Measurements from ENCODE around the gene KRTAP1-3.
"Not testable (repeated sequence)": the region's sequence is repeated elsewhere in the genome, so short reads cannot be mapped to it uniquely, and the experiment has no call there.

The KRTAP1-3 gene

DNA sequence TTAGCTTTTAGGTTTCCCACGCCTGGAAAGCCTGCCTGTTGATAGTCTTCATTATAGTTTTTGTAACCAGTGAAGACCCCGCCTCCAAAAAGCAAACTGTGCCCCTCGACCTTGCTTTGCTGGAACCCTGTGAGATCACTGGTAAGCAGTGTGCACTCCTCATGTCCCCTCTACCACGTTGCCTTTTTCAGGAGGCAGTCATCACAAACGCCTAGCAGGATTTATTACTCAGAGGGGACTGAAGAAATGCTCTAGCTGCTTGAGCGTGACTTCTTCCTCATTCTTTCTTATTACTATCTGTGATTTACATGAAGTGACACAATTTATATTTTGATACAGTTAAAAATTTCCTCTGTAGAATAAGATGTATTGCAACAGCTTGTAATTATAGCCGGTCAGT, 19.2 kb downstream of the KRTAP1-3 start:
- DNase-seq, result no peak
- in situ Hi-C loops (cut with MboI; ENCODE audit: low pct_unique_long_range_greater_than_20kb, low sequenced_read_pairs), result no loop called here

DNA sequence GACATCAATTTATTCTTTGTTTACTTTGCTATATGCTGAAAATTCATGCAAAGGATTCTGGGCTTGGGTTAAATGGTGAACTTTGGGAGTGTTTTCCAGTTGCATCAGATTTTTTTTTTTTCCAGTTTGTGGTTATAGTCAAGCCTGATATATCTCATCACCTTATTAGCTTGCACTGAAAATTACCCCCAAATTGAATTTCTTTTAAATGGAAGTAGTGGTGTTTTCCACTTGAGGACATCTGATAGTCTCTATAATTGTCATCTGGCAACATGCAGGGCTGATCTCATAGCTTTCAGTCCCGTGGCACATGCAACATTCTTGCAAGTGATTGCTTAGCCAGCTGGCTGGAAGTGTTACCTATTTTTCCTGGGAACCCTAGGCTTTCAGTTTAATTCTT, 21.1 kb downstream of the KRTAP1-3 start:
- DNase-seq, result no peak
- in situ Hi-C loops (cut with MboI; ENCODE audit: low pct_unique_long_range_greater_than_20kb, low sequenced_read_pairs), result no loop called here

DNA sequence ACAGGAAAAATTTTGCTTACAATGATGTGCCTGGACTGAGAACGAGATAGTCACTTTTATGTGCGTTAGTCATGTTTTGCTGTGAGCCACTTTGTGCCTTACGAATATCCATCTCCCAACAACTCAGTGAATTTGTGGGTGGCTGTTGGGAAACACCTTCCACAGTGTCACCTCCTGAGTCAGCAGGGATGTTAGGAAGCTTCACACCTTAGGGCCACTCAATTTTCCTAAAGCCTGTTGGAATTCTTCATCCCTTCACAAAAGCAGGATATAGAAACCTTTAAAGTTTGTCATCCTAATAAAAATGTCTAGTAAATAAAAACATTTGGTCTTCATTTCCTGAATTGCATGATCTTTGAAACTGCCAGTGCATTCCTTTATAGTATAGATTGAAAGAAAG, 21.5 kb downstream of the KRTAP1-3 start:
- in situ Hi-C loops (cut with MboI; ENCODE audit: low pct_unique_long_range_greater_than_20kb, low sequenced_read_pairs), result no loop called here
- DNase-seq, result no peak

DNA sequence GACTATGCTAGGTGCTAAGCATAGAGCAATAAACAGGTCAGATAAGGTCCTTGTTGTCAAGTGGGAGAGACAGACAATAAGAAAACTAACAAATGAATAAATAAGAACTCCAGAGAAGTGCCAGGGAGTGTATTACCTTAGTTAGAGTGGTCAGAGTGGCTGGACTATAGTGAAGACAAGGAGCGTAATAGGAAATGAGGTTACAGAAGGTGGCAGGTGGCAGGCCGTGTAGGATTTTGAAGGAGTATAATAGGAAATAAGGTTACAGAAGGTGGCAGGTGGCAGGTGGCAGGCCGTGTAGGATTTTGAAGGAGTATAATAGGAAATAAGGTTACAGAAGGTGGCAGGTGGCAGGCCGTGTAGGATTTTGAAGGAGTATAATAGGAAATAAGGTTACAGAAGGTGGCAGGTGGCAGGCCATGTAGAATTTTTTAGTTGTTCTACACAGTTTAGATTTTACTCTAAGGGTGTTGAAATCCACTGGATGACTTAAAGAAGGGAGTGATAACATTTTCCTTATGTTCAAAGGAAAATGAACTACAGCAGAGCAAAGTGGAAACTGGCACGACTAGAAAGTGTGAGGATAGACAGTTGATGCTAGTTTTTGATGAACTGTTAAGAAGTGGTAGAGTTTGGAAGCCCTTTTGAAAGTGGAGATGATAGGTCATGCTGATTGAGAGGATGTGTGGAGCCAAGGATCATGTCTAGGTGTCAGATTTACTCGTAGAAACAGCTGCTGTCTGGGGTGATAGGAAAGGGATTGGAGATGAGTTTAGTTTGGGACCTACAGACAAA, 22.2 kb downstream of the KRTAP1-3 start:
- DNase-seq, result no peak
- in situ Hi-C loops (cut with MboI; ENCODE audit: low pct_unique_long_range_greater_than_20kb, low sequenced_read_pairs), result no loop called here

DNA sequence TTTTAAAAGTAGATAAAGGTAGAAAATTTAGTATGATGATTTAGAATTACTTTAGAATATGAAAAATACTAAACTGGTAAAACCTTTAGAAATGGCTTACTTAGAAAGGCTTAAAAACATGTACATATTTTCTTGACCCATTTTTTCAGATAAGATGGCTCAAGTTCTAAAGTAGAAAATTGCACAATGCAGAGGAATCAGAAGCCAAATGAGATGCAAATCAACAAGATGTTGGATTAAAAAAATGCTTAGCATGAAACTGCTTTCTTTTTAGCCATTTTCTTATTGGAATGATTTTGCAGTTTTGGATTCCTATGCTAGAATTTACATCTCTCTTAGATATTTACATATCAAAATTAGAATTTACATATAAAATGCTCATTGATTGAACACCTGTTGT, 24.2 kb downstream of the KRTAP1-3 start:
- in situ Hi-C loops (cut with MboI; ENCODE audit: low pct_unique_long_range_greater_than_20kb, low sequenced_read_pairs), result no loop called here

DNA sequence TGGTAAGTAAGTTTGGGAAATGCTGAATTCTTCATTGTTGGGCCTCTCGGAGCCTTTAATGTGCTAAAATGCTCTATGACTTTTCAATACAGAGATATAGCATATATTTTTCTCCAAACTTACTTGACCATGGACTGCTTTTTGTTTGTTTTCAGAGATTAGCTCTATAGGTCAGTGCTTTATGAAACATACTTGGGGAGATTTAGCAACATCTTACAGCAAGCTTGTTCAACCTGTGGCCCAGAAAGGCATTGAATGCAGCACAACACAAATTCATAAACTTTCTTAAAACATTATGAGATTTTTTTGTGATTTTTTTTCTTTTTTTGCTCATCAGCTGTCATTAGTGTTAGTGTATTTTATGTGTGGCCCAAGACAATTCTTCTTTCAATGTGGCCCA, 24.7 kb downstream of the KRTAP1-3 start:
- no peak for DNase-seq
- in situ Hi-C loops (cut with MboI; ENCODE audit: low pct_unique_long_range_greater_than_20kb, low sequenced_read_pairs), result no loop called here

More for the DNA sequence above, 24.2 kb downstream of the KRTAP1-3 start:
- DNase-seq, result no peak

DNA sequence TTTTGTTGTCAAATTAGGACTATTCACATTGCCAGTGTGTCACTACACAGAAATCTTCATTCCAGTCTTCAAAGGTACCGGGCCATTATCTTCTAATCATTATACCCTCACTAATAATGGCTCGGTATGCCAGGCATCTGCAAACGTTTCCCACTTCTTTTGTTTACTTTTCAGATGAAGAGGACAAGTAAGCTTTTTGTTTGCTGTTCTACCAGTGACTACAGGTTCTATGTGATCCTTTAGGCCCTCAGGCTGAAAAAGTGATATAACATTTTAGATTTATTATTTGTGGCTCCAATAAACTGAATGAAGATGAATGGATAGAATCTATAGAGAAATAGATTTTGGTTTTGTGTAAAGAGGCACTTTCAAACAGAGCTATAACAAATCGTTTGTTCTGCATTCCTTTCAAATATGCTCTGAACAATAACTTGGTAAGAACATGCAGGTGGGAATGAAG, 25.3 kb downstream of the KRTAP1-3 start:
- in situ Hi-C loops (cut with MboI; ENCODE audit: low pct_unique_long_range_greater_than_20kb, low sequenced_read_pairs), result no loop called here
- no peak for DNase-seq

DNA sequence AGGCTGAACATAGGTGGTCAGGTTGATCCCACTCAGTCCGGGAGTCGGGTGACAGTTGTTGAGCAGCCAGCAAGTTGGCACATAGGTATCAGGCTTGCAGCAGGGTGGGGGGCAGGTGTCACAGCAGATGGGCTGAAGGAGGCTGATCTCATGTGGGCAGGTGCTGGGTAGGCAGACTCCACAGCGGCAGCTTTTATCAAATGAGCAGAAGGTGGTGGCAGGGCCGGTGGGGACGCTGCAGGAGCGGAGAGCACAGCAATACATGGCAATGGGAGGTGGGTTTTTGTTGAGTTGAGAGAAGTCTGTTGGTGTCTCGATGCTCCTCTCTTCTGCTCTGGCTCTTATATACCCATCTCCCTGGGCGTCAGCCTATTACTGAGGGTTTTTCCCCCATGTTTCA, 25.9 kb downstream of the KRTAP1-3 start, which contains the start of gene KRTAP3-1:
TSS of gene KRTAP3-1 (minus strand) at position 318 of the 400 bp plus-strand sequence. CDS start at position 264, 54 bp downstream.
- in situ Hi-C loops (cut with MboI; ENCODE audit: low pct_unique_long_range_greater_than_20kb, low sequenced_read_pairs), result no loop called here

DNA sequence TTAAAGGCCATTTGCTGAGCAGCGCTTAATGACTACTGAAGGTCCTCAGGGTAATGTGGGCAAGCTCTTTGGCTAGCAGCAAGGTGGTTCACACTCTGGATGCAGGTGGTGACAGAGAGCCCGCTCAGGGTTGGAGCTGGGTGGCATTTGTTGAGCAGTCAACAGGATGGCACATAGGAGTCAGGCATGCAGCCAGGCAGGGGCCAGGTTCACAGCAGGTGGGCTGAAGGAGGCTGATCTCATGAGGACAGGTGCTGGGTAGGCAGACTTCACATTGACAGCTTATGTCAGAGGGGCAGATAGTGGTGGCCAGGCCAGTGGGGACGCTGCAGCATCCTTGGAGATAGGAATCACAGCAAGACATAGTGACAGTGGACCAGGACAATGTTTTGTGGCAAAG, 30.3 kb downstream of the KRTAP1-3 start:
- no peak for DNase-seq
- in situ Hi-C loops (cut with MboI; ENCODE audit: low pct_unique_long_range_greater_than_20kb, low sequenced_read_pairs), result no loop called here

More for the DNA sequence above, 25.9 kb downstream of the KRTAP1-3 start, which contains the start of gene KRTAP3-1:
- DNase-seq, result no peak

DNA sequence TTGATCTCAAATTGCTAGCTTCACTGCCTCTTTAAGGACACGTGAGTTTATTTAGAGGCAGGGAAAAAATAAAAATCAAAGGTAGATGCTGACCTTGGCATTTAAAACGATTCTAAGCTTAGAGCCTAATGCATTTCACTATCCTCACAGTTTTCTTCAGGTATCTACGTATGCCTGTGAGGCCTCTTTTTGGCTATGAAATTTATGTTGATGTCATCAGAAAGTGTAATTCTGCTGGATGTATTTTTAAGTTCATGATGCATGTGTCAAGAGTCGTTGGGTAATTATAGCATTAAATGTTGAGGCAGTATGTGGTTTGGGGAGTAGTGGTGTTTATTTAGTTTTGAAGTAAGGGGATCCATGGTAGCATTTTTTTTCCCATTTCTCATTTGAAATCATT, 30.7 kb downstream of the KRTAP1-3 start:
- in situ Hi-C loops (cut with MboI; ENCODE audit: low pct_unique_long_range_greater_than_20kb, low sequenced_read_pairs), result no loop called here
- no peak for DNase-seq

DNA sequence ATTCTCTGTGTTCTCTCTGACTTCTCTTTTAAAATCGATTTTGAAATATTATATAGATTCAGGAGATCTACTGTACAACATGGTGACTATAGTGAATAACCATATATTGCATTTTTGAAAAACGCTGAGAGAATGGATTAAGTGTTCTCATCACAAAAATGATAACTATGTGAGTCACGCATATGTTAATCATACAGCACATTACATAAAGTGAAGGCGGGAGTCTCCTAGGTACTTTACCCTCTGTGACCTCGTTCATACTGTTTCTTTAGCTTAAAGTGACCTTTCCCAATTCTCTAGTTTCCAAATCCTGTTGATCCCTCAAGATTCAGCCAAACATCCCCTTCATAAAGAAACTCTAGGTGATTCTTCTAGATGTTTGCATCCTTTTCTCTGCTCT, 31.9 kb downstream of the KRTAP1-3 start:
- in situ Hi-C loops (cut with MboI; ENCODE audit: low pct_unique_long_range_greater_than_20kb, low sequenced_read_pairs), result no loop called here
- no peak for DNase-seq

DNA sequence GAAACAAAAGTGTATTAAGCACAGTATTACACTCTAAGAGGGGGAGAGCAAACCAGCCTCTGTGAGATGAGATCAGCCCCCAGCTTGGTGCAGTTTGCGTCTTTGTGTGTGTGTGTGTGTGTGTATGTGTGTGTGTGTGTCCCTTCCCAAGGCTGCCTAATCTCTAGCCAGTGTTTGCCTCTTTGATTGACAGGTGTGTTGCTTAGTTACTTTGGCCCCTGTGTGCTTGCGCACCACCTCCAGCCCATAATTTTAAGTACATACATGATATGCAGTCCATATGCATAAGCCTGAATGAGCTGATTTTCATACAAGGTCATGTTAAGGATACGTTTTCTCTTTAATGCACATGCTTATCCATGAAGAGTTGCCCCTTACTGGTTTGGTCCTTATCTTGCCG, 32.9 kb downstream of the KRTAP1-3 start:
- no peak for DNase-seq
- in situ Hi-C loops (cut with MboI; ENCODE audit: low pct_unique_long_range_greater_than_20kb, low sequenced_read_pairs), result no loop called here

DNA sequence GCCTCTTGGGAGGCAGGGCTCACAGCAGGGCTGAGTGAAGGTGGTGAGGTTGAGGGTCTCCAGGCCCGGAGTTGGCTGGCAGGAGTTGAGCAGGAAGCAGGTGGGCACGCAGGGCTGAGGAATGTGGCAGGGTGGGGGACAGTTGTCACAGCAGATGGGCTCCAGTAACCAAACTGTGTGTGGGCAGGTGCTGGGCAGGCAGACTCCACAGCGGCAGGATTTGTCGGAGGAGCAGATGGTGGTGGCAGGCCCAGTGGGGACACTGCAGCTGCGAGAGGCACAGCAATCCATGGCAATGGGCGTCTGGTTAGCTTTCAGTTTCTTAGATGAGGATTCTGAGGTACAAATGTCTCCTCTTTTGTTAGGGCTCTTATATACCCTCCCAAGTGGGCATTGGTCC, 35.1 kb downstream of the KRTAP1-3 start, which contains the start of gene KRTAP3-2:
TSS of gene KRTAP3-2 (minus strand) at position 344 of the 400 bp plus-strand sequence. CDS start at position 291, 53 bp downstream.
- in situ Hi-C loops (cut with MboI; ENCODE audit: low pct_unique_long_range_greater_than_20kb, low sequenced_read_pairs), result not testable (repeated sequence)

DNA sequence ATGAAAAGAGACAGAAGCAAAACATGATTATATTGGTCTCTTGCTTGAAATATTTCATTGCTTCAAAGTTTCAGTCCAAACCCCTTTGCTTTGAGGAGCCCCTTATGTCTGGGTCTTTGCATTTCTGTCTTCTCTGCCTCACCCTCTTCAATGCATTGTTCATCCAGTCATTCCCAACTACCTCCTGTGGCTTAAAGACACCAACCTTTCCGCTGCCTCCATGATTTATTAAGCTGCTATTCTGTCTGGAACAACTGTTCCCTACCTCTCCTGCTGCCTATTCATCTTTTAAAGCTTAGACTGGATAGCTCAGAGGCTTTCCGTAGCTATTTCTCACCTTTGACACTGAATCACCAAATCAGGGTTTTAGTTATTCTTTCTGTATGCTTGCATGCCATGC, 37.3 kb downstream of the KRTAP1-3 start:
- no peak for DNase-seq
- in situ Hi-C loops (cut with MboI; ENCODE audit: low pct_unique_long_range_greater_than_20kb, low sequenced_read_pairs), result no loop called here

More for the DNA sequence above, 35.1 kb downstream of the KRTAP1-3 start, which contains the start of gene KRTAP3-2:
- DNase-seq, result not testable (repeated sequence)

DNA sequence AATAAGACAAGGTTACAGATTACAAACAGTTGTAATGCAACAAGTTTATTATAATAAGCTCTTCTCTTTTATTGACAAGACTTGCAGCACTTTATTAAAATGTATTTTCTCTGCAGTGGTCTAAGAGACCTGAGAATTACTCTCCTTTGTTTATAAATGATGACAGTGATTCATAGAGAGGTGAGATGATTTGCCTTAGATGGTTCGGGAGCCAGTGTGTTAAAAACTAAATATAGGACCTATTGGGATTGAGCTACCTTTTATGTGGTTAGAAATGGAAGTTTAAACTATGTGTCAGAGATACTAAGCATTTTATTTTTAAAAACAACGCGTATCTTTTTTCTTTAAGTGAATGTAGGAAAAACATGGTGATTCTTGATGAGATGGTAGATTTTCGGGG, 37.8 kb downstream of the KRTAP1-3 start:
- in situ Hi-C loops (cut with MboI; ENCODE audit: low pct_unique_long_range_greater_than_20kb, low sequenced_read_pairs), result no loop called here
- no peak for DNase-seq

DNA sequence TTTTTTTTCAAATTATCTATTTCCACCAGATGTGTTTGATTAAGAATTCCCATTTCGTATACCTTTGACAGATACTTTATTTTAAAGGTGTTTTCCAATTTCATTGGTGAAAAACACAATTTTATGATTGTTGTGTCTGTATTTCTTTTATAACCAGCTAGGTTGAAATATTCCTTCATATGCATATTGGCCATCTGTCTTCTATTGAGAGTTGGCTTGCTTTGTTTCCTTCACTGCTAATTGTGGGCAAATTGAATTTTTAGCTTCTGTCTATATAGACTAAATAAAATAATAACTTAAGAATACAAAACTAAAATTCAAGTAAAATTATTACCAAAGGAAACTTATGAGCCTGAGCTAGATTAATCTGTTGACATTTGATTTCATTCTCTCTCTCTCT, 39.6 kb downstream of the KRTAP1-3 start:
- in situ Hi-C loops (cut with MboI; ENCODE audit: low pct_unique_long_range_greater_than_20kb, low sequenced_read_pairs), result no loop called here
- no peak for DNase-seq

DNA sequence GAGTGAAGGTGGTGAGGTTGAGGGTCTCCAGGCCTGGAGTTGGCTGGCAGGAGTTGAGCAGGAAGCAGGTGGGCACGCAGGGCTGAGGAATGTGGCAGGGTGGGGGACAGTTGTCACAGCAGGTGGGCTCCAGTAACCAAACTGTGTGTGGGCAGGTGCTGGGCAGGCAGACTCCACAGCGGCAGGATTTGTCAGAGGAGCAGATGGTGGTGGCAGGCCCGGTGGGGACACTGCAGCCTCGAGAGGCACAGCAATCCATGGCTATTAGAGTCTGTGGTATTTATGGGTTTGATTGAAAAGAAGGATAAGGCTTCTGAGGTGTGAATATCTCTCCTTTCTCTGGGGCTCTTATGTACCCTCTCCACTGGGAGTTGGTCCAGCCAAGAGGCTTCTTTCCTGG, 40.8 kb downstream of the KRTAP1-3 start, which contains the start of gene KRTAP3-3:
TSS of gene KRTAP3-3 (minus strand) at position 326 of the 400 bp plus-strand sequence. CDS start at position 259, 67 bp downstream.
- in situ Hi-C loops (cut with MboI; ENCODE audit: low pct_unique_long_range_greater_than_20kb, low sequenced_read_pairs), result no loop called here
- DNase-seq, result no peak

DNA sequence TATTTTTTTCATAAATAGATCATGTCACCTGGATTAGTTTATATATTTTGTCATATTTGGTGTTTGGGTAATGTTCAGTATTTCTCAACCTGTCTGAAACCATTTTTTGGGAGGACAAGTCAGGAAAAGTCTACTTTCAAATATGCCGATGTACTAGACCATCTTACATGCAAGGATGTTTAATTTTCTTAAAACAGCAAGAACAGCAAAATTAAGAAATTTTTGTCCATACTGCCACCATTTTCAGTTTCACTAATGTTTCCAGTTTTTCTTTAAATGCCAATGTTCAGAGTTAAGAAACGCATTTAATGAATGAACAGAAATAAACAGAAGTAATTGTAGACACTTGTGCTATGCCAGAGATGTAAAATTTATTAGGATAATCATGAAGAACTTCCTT, 41.6 kb downstream of the KRTAP1-3 start:
- in situ Hi-C loops (cut with MboI; ENCODE audit: low pct_unique_long_range_greater_than_20kb, low sequenced_read_pairs), result no loop called here
- DNase-seq, result no peak

DNA sequence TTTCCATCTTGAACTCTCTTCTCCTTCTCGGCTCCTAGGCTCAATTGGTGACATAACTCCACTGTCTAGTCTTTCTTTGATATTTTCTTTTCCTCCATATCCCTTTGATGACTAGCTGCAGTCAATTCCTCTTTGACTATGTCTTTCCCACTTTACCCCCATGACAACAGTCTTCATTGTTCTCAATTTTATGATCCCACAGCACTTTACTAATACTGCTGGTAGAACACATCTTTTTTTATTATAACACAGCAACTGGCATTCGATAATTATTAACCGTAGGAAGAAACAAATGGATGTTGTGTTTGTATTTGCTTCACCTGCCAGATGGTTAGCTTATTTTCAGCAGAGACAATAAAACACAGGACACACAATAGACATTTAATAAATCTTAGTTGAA, 42.0 kb downstream of the KRTAP1-3 start:
- DNase-seq, result no peak
- in situ Hi-C loops (cut with MboI; ENCODE audit: low pct_unique_long_range_greater_than_20kb, low sequenced_read_pairs), result no loop called here

DNA sequence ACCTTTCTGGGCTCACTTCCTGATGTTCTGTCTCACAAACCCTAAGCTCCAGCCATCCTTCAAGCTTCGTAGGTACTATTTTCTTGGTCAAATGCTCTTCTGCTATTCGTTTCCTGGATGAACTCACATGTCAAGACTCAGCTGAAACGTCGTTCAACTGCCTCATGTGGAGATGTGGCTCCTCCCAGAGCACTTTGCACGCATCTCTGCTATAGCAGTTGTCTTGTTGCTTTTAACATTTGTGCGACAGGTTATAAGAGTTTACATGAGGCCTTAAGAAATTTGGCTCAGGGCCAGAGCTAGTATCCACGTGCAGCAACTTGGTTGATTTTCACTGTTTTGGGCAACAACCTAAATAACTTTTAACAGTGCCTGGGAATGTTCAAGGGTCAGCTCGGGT, 47.8 kb downstream of the KRTAP1-3 start:
- no peak for DNase-seq
- in situ Hi-C loops (cut with MboI; ENCODE audit: low pct_unique_long_range_greater_than_20kb, low sequenced_read_pairs), result no loop called here

DNA sequence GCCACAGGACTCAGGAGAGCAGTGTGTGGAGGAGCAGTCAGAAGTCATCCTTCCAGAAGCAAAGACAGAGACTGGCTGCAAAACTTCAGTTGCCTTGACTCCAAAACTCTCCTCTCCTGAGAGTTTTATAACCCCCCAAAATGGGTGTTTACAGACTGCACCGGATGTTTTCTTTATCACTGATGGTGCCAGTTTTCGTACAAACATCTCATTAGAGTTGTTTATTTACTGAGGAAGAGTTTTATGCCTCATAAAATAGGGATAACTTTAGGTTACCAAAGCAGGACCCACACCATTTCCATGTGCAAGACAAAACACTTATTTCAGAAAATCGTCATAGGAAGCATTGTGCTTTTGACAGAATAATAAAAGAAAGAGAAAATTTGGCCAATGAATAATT, 50.4 kb downstream of the KRTAP1-3 start, which contains the start of gene KRT40:
TSS of gene KRT40 (minus strand) at position 101 of the 400 bp plus-strand sequence. CDS start at position 48, 53 bp downstream.
- in situ Hi-C loops (cut with MboI; ENCODE audit: low pct_unique_long_range_greater_than_20kb, low sequenced_read_pairs), result no loop called here
- no peak for DNase-seq
